IMR-90 (cell line): ENCODE data around the gene KAT7. TPM values are rescaled to one million over a fixed set of nuclear protein-coding genes. Genes with fewer than 3 reads are reported as not detected.

Source experiments
- ATAC-seq: fragments of 200-7000 bp; cut with Tn5 transposase; 2 replicates; pipeline ENCODE4 v1.9.1; 2020; ENCODE audit warnings: low read depth, mild to moderate bottlenecking, moderate library complexity
- BruUV-seq: library from RNA; stranded (reverse); fragments of 400-500 nt; replicated peaks from 2 replicates; lab custom pipeline; 2021; lab: Mats Ljungman, UMichigan
- CTCF ChIA-PET: fragments of 300-600 bp; formaldehyde crosslinking; extraction: SDS; loops from one replicate; lab custom pipeline; 2021; ENCODE audit warnings: antibody characterized with exemption; lab: Yijun Ruan, JAX
- POLR2A ChIA-PET: fragments of 300-600 bp; sonication (Branson Sonifier 250); formaldehyde crosslinking; loops from one replicate; lab custom pipeline; 2022; ENCODE audit warnings: antibody characterized with exemption; ENCODE audit not compliant: unreplicated experiment; lab: Charles Lee
- DNase-seq: peaks from one replicate; pipeline ENCODE4 v3.0.0; 2013
- H2AFZ ChIP-seq: replicated peaks from 2 replicates; pipeline ENCODE3; 2013; ENCODE audit warnings: low read length, mild to moderate bottlenecking; ENCODE audit not compliant: poor library complexity
- H2AK5ac ChIP-seq: 2 replicates; pipeline ENCODE4 v1.6.1; 2013; ENCODE audit warnings: low read depth, low read length, inconsistent platforms
- H2AK9ac ChIP-seq: replicated peaks from 2 replicates; pipeline ENCODE3; 2013; ENCODE audit warnings: mild to moderate bottlenecking, low read depth, low read length, moderate library complexity; ENCODE audit not compliant: poor library complexity
- H2BK120ac ChIP-seq: 2 replicates; pipeline ENCODE4 v1.6.1; 2013; ENCODE audit warnings: low read depth, low read length, inconsistent platforms
- H2BK15ac ChIP-seq: 3 replicates; pipeline ENCODE4 v1.6.1; 2013; ENCODE audit warnings: low read depth, low read length, inconsistent platforms
- H2BK20ac ChIP-seq: 2 replicates; pipeline ENCODE4 v1.6.1; 2013; ENCODE audit warnings: low read depth, mild to moderate bottlenecking, inconsistent platforms, low read length, moderate library complexity
- H2BK5ac ChIP-seq: 2 replicates; pipeline ENCODE4 v1.6.1; 2013; ENCODE audit warnings: mild to moderate bottlenecking, low read depth, low read length, inconsistent platforms; ENCODE audit not compliant: poor library complexity, severe bottlenecking
- H3K14ac ChIP-seq: replicated peaks from 2 replicates; pipeline ENCODE4 v1.6.1; 2013; ENCODE audit warnings: low read depth, low read length, inconsistent platforms
- H3K18ac ChIP-seq: 2 replicates; pipeline ENCODE4 v1.6.1; 2013; ENCODE audit warnings: low read depth, low read length, control low read depth
- H3K23ac ChIP-seq: 2 replicates; pipeline ENCODE4 v1.6.1; 2013; ENCODE audit warnings: low read depth, low read length, inconsistent platforms
- H3K27ac ChIP-seq: 2 replicates; pipeline ENCODE4 v1.5.1; 2013; ENCODE audit warnings: mild to moderate bottlenecking, control low read depth, low read length; ENCODE audit not compliant: insufficient read depth
- H3K27me3 ChIP-seq: 2 replicates; pipeline ENCODE4 v1.6.1; 2013; ENCODE audit warnings: low read length; ENCODE audit not compliant: control insufficient read depth, insufficient read depth
- H3K36me3 ChIP-seq: 2 replicates; pipeline ENCODE4 v1.6.1; 2013; ENCODE audit warnings: low read length, mixed read lengths; ENCODE audit not compliant: control insufficient read depth, insufficient read depth
- H3K4ac ChIP-seq: 2 replicates; pipeline ENCODE4 v1.6.1; 2013; ENCODE audit warnings: low read depth, low read length, inconsistent platforms
- H3K4me1 ChIP-seq: 2 replicates; pipeline ENCODE4 v1.6.1; 2013; ENCODE audit warnings: low read length, mixed read lengths; ENCODE audit not compliant: control insufficient read depth, insufficient read depth
- H3K4me2 ChIP-seq: 2 replicates; pipeline ENCODE4 v1.6.1; 2013; ENCODE audit warnings: low read depth, mild to moderate bottlenecking, control low read depth, low read length, moderate library complexity
- H3K4me3 ChIP-seq: 2 replicates; pipeline ENCODE4 v1.5.1; 2013; ENCODE audit warnings: low read depth, mild to moderate bottlenecking, control low read depth, low read length, moderate library complexity; ENCODE audit not compliant: insufficient read depth
- H3K56ac ChIP-seq: 2 replicates; pipeline ENCODE4 v1.6.1; 2013; ENCODE audit warnings: low read length, inconsistent platforms; ENCODE audit not compliant: insufficient read depth; ENCODE audit errors: extremely low read depth
- H3K79me1 ChIP-seq, 2 experiments: 2 replicates each; pipeline ENCODE4 v1.6.1; 2013; ENCODE audit warnings: low read length in 2 of 2, inconsistent platforms in 1 of 2, low read depth in 1 of 2
- H3K9ac ChIP-seq: 2 replicates; pipeline ENCODE4 v1.6.1; 2013; ENCODE audit warnings: low read depth, low read length, control low read depth
- H3K9me1 ChIP-seq: 2 replicates; pipeline ENCODE4 v1.6.1; 2013; ENCODE audit warnings: low read length, inconsistent platforms; ENCODE audit not compliant: insufficient read depth
- H3K9me3 ChIP-seq: 2 replicates; pipeline ENCODE4 v1.6.1; 2013; ENCODE audit warnings: low read length; ENCODE audit not compliant: control insufficient read depth, insufficient read depth
- H4K20me1 ChIP-seq: 2 replicates; pipeline ENCODE4 v1.6.1; 2013; ENCODE audit warnings: low read length, inconsistent platforms; ENCODE audit not compliant: insufficient read depth
- H4K5ac ChIP-seq: 2 replicates; pipeline ENCODE4 v1.6.1; 2013; ENCODE audit warnings: mild to moderate bottlenecking, low read depth, low read length, control low read depth
- H4K8ac ChIP-seq, 2 experiments: 2 replicates each; pipeline ENCODE4 v1.6.1; 2013; ENCODE audit warnings: low read depth in 2 of 2, low read length in 2 of 2, control low read depth in 1 of 2, inconsistent platforms in 1 of 2
- H4K91ac ChIP-seq: 2 replicates; pipeline ENCODE4 v1.6.1; 2013; ENCODE audit warnings: low read depth, low read length, inconsistent platforms; ENCODE audit not compliant: insufficient read depth
- ELK1 ChIP-seq: fragments of 150-350 bp; IDR thresholded peaks from 2 replicates; pipeline ENCODE4 v1.6.1; 2016; ENCODE audit warnings: low read depth, mild to moderate bottlenecking, low read length, moderate library complexity, borderline replicate concordance
- WGBS, 2 experiments: methylation state at CpG; one replicate each; pipeline versions ENCODE4 v1.1.5 to v1.1.7; 2013; ENCODE audit warnings: missing lambda C conversion rate in 2 of 2; ENCODE audit not compliant: insufficient read length in 1 of 2; ENCODE audit errors: extremely low coverage in 2 of 2; 5-methylcytosine and 5-hydroxymethylcytosine counted together
- dilution Hi-C: fragments of 300-500 bp; cut with HindIII; formaldehyde crosslinking; loops from one replicate; pipeline ENCODE4 v1.14.3; 2018; ENCODE audit warnings: low sequenced_read_pairs; ENCODE audit not compliant: unreplicated experiment
- in situ Hi-C: fragments of 300-500 bp; cut with MboI; formaldehyde crosslinking; loops from 3 replicates; pipeline ENCODE4 v1.14.3; 2019; ENCODE audit warnings: low sequenced_read_pairs, inconsistent platforms, mixed read lengths
- intact Hi-C: fragments of 100-400 bp; cut with micrococcal nuclease; formaldehyde crosslinking; loops from 2 replicates; pipeline ENCODE4 v1.10.0; 2022
- polyA plus RNA-seq, 3 experiments: library from polyadenylated mRNA; depleted of rRNA; stranded (reverse); fragments of >200 nt; gene quantifications; 2 replicates each; pipeline ENCODE4 v1.2.3, GENCODE V29; 2012; ENCODE audit warnings: low replicate concordance in 1 of 3
- total RNA-seq: library from RNA; depleted of rRNA; stranded (reverse); fragments of >200 nt; gene quantifications from 2 replicates; pipeline ENCODE4 v1.2.3, GENCODE V29; 2012

Gene KAT7
- total and polyA plus RNA-seq, 2 of the 4 experiments (the other 2 are of a cell fraction): 16.9 to 21.9 TPM

- 55% methylated on average over 4 of the region's 9 CpGs; no CpG with 5 or more reads in 1 of the 2 experiments for WGBS, 2 experiments
These were observed 27.3 kb downstream of the KAT7 start for GRCh38 chr17:49815761-49816281.

More at GRCh38 chr17:49815761-49816281, 27.3 kb downstream of the KAT7 start:
- intact Hi-C loops: no loop called here
- Histone ChIP-seq H4K20me1 (no peaks in the 10 kb centered on the region; the same call in 1 of the 2 replicates), H4K8ac (no peak overlapping the region), H3K56ac (no peak overlapping the region), H3K9me1 (peaks cover 8% of the 10 kb centered on the region), H3K4me1 (no peaks in the 10 kb centered on the region), H4K5ac (no peak overlapping the region), H3K4ac (no peak overlapping the region), H3K18ac (no peak overlapping the region), H3K36me3 (peaks cover 24% of the 10 kb centered on the region), H3K23ac (no peak overlapping the region; the same call in 1 of the 2 replicates), H3K14ac (no peak overlapping the region), H3K4me3 (no peak overlapping the region), H2BK15ac (no peak overlapping the region), H2BK120ac (no peak overlapping the region), H3K4me2 (no peak overlapping the region), H2BK20ac (no peak overlapping the region), H2AK5ac (no peak overlapping the region), H3K79me1 (peaks cover 15 to 42% of the 10 kb centered on the region in 2 experiments), H3K27me3 (no peaks in the 10 kb centered on the region), H3K9ac (no peak overlapping the region), H2BK5ac (no peak overlapping the region), H2AK9ac (no peak overlapping the region), H3K27ac (no peak overlapping the region), H2AFZ (no peak overlapping the region), H4K91ac (no peak overlapping the region), H3K9me3 (no peaks in the 10 kb centered on the region)
- in situ Hi-C loops: no loop called here
- no TSS peak for BruUV-seq
- dilution Hi-C loops: no loop called here
- DNase-seq: no peak
- ChIA-PET POLR2A (interaction anchor here (0.6 kb wide), 1 partner anchor 472 kb away, joined by 4 read pairs; no protein-coding TSS in a partner anchor), CTCF (interaction anchor here (0.8 to 0.9 kb wide), 2 partner anchors 35 to 168 kb away, joined by 3 read pairs; no protein-coding TSS in a partner anchor)
- TF ChIP-seq ELK1: no peak
- no peak for ATAC-seq
